ENCODE measurements around the gene NRG3.
"Not testable (repeated sequence)": the region's sequence is repeated elsewhere in the genome, so short reads cannot be mapped to it uniquely, and the experiment has no call there.

NRG3 gene

DNA sequence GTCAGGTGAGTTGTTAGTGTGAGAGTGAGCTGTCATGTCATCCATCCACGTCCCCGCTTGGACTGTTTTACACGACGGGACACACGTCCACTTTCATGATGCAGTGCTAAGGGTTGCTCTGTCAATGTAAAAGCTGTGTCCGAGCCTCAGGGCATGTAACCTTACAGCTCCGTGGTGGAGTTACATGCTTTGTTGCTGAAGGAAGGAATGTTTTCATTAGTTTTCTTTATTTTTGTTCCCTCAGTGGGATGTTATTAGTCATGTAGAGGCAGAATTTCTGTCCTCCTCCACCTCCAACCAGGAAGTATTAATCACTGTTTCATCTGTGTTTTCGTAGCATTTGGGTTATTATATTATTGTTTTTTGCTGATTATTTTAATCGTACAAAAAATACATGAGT lies 88.6 kb downstream of the NRG3 start:
- DNase-seq = no peak

- no peak for DNase-seq
Observed at GRCh38 chr10:81967716-81968115, 92.7 kb downstream of the NRG3 start.

- no peak for DNase-seq
Observed at GRCh38 chr10:81969136-81969535, 94.1 kb downstream of the NRG3 start.

- no peak for DNase-seq
Observed at GRCh38 chr10:81978238-81978637, 103.2 kb downstream of the NRG3 start.

DNA sequence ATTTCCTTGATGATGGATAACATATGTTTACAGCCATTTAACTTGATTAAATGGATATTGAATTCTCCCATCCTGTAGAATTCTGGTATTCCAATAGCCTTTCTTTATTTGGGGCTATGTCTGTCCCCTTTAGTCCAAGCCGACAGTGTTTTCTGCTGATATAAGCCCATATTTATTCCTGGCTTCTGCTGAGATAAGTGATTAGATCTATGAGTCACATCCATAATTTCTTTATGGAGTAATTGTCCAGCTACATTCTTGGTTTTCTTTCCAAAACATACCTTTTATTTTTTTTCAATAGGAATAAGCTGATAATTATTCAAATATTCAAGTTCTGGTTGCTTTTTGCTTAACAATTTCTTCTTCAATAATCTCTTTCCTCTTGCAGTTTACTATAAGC lies 106.7 kb downstream of the NRG3 start:
- no peak for DNase-seq

- no peak for DNase-seq
Observed at GRCh38 chr10:81984428-81984827, 109.4 kb downstream of the NRG3 start.

- no peak for DNase-seq
Observed at GRCh38 chr10:81995254-81995653, 120.3 kb downstream of the NRG3 start.

DNA sequence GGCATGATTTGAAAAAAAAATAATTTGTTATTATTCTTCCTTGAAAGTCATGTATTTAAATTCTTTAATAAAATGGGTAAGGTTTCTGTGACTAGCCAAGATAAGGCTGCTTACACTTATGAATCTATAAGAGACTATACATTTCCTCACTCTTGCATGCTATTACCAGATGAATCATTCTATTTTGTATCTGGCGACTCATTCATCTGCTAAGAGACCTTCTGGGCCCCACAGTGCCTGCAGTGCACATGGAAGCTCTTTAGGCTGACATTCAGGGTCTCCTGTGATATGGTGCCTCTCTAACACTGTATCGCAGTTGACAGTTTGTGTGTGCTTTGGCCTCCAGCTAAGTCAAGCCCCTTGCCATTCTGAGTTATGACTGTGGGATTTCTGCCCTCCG lies 121.9 kb downstream of the NRG3 start:
- DNase-seq = no peak

DNA sequence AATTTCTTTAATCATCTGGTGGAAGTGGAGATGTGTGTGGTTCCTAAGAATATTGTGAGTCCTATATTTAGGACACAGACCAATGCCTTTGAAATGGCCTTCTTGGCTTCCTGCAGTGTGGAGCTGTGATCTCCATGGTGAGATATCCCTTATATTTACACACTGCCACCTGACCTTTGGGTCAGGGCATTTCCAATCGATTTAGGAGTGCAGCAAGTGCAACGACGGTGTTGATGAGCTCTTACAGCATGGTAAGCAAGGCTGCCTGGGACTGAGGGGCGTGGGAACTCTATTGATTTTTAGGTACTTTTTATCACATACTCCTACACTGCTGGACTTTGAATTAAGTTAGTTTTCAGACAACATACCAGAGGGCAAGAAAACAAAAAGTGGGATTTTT lies 146.0 kb downstream of the NRG3 start:
- no peak for DNase-seq

DNA sequence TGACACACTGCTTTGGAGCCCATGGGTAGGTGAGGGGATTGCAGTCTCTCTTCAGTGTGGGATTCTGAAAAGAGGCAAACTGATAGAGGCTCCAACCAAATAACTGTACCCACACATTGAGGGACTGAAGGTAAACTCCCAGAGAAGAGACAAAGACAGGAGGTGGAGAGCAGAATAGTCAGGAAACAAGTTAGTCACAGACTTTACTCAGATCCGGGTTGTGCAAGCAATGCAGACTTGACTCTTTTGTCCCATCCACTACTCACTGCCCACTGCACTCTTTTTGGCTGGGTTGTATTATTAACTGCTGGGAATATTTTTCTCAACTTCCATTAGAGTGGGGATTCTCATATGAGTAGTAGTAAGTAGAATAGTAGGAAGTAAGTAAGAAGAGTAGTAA lies 152.7 kb downstream of the NRG3 start:
- no peak for DNase-seq

DNA sequence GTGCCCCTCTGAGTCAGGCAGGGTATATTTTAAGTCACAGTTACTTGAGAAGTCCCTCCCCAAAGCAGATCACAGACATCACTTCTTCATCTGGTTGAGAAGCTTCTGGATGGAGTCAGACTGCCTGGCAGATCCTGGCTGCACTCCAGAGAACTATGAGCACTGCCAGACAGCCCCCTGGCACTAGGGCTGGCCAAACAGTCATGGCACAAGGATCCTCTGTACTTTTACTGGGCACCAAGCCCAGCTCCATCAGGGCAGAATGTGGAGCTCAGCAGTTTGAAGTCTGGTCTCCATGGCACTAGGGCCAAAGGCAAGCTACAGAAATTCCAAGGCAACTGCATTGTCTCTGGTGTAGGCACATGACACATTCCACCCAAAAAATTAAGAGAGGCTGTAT lies 162.1 kb downstream of the NRG3 start:
- DNase-seq = no peak

- DNase-seq = no peak
Observed at GRCh38 chr10:82038587-82038986, 163.6 kb downstream of the NRG3 start.

DNA sequence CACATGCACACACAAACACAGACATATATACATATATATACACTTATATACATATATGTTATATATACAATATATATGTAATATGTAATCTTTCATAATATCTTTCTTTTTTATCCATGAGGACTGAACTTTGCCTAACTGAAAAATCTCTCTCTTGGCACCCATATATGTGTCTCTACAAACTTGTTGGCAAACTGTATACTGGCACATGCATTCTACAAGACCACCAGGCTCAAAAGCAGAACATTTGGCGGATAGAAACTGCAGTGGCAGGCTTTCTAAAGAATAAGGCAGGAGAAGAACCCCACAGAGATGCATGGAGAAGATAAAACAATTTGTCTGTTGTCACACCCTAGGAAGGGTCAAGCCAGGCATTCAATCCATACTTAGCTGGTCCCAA lies 165.3 kb downstream of the NRG3 start:
- no peak for DNase-seq

DNA sequence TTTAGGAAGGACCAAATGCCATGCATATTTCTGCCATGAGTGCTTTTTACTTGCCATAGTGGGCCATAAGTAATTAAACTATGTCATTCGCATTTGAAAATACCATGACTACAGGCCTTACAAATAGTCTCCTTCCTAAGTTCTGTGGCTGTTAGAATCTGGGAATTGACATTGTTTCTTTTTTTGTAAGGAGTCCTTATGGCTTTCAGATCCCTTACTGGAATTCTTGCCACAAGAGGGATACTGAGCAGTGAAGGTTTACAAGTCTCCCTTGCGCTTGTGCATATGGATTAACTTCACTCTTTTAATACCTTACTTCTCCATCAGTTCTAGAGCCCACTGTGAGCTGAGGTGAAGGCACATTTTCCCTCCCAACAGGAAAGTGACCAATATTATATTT lies 166.0 kb downstream of the NRG3 start:
- DNase-seq = no peak

GRCh38 chr10:82056391-82056790 lies 181.4 kb downstream of the NRG3 start:
- no peak for DNase-seq

- not testable (repeated sequence) for DNase-seq
Observed at GRCh38 chr10:82067192-82067591, 192.2 kb downstream of the NRG3 start.

DNA sequence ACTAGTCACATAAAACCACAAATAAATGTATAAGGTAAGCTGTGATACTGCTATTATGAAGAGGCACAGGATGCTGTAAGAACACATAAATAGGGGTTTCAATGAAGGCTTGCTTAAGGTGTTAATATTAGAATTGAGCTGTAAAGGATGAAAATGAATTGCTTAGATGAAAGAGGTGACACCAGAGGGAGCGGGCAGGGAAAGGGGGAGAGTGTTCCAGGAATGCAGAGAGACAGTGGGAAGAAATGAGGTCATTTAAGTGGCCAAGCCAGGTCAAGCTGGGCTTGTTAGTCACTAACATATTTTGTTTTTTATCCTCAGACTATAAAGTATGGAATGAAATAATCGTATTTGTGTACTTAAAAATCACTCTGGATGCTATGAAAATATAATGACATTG lies 193.5 kb downstream of the NRG3 start:
- DNase-seq = no peak

GRCh38 chr10:82071231-82071630 lies 196.2 kb downstream of the NRG3 start:
- DNase-seq = no peak

DNA sequence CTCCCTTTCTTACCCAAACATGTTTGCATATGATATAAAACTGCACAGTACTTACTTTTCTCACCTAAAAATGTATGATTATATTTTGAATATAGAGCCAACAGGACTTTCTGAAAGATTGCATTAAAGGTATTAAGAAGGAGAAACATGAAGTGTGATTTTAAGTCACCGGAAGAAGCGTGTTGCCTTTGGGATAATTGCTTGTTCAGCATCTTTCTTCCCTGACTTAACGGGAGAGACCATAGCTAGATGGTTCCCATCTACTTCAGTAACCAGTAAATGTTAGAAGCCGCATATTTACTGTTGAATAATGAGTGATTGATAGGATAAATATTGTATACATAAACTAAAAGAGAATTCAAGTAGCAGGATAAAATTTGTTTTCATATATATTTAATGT lies 197.1 kb downstream of the NRG3 start:
- DNase-seq = no peak

- DNase-seq = no peak
Observed at GRCh38 chr10:82075605-82076004, 200.6 kb downstream of the NRG3 start.

GRCh38 chr10:82084496-82084895 lies 209.5 kb downstream of the NRG3 start:
- DNase-seq = no peak

DNA sequence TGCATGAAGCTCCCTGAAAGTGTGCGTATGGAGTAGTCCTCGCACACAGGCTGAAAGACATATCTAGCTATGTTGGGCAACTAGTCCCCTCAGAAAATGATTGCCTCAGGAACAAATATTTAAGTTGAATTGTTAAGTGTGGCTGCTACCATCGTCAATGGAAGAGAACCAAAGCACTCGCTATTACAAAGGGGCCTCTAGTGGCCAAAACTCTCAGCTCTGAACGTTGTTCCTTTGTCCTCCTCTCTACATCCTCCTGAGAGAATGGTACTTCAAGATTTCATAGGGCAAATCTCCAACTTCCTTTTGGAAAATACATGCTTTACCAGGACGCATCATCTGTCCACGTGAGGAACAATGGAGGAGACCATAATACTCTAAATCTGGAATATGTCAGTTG lies 209.9 kb downstream of the NRG3 start:
- no peak for DNase-seq

- DNase-seq = no peak
Observed at GRCh38 chr10:82089327-82089726, 214.3 kb downstream of the NRG3 start.

DNA sequence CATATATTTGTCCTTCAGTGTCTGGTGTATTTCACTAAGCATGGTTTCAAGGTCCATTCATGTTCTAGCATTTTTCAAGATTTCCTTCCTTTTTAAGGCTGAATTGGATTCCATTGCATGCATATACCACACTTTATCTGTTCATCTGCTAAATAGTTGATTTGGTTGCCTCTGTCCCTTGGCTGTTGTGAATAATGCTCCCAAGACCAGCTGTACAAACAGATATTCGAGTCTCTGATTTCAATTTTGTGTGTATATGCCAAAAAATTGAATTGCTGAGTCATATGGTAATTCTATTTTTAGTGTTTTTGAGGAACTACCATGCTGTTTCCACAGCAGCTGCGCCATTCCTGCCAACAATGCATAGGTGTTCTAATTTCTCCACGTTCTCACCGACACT lies 216.4 kb downstream of the NRG3 start:
- DNase-seq = no peak

DNA sequence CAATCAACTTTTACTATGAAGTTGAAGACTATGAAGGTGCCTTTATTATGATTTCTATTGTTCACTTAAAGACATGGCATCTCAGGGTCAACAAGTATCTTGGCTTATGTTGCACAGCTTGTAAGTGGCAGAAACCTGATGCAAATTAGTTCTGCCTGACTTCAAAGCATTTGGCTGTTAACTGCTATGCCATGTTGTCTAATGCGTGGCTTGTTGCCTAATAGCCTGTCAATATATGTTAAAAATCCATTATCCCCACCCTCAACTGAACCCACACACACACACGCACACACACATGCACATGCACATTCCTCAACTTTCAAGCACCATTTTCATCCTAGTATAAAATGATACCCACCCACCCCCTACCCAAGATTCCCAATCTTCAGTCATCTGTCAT lies 217.1 kb downstream of the NRG3 start:
- no peak for DNase-seq

DNA sequence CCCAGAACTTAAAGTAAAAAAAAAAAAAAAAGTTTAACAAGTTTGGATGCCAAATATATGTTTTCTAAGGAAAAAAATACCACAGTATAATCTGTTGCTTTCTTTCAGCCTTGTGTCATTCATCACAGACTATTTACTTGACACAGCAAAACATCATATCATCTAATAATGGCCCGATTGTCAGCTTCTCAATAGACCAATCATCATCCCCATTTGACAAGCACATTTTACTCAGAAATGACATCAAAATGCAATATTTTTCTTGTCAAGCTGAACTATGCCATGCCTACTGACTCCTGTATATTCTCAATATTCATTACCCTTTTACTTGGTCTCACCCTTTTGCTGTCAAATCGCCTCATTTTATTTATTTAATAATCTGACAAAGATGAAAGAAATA lies 249.7 kb downstream of the NRG3 start:
- no peak for DNase-seq

All from activated CD4-positive, alpha-beta T cell treated with anti-CD3 and anti-CD28 coated beads for 4 hours (primary cell).